ENCODE data around the gene VWF. TPM values are rescaled to one million over a fixed set of nuclear protein-coding genes. Genes with fewer than 3 reads are reported as not detected.

The VWF gene
- total and polyA plus RNA-seq, 2 of the 4 experiments (the other 2 are of a cell fraction), result under 0.01 to 0.09 TPM

DNA sequence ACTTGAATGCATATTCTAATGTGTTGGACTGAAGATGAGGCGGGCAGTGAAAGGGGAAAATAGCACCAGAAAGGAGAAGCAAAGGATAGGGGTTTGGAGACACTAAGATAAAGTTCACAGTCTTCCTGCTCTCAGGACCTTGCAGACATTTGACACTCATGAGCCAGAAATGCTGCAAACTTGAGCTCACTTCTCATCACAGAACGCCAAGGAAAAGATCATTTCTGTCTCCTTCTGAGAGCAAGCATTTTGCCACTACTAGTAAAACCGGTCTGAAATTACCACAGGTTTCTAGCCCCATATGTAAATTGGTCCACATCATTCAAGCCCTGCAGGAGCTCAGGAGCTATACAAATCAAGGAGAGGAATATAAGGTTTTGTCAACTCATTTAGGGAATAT is 134.8 kb downstream of the VWF start:
- no peak overlapping the region for H3K56ac ChIP-seq (ENCODE audit: extremely low read depth, insufficient read depth, low read length)
- H3K79me1 ChIP-seq (ENCODE audit: low read depth in 1 of 2, low read length in 2 of 2), result no peaks in the 10 kb centered on the region
- H3K9me3 ChIP-seq (ENCODE audit: control insufficient read depth, insufficient read depth, low read length), result no peaks in the 10 kb centered on the region
- POLR2A ChIA-PET (ENCODE audit: unreplicated experiment), result interaction anchor here (0.6 kb wide), 1 partner anchor 104 kb away, joined by 3 read pairs; no protein-coding TSS in a partner anchor
- 60% methylated on average over 1 of the region's 3 CpGs; no CpG with 5 or more reads in 1 of the 2 experiments for WGBS, 2 experiments (ENCODE audit: extremely low coverage in 2 of 2, insufficient read length in 1 of 2)
- CTCF ChIA-PET, result interaction anchor here (0.6 to 3.2 kb wide), 9 partner anchors 13 to 579 kb away, joined by 3 to 46 read pairs (median 5); partner anchors contain the start of gene NOP2
- H3K4ac ChIP-seq (ENCODE audit: low read depth, low read length), result no peak overlapping the region
- no peaks in the 10 kb centered on the region for H4K20me1 ChIP-seq (ENCODE audit: insufficient read depth, low read length)
- BruUV-seq (replicated peaks), result no TSS peak
- H3K9me1 ChIP-seq (ENCODE audit: insufficient read depth, low read length), result no peaks in the 10 kb centered on the region
- no peak overlapping the region for H3K23ac ChIP-seq (ENCODE audit: low read depth, low read length)
- no peaks in the 10 kb centered on the region for H3K36me3 ChIP-seq (ENCODE audit: control insufficient read depth, insufficient read depth, low read length)
- no peak for ATAC-seq (ENCODE audit: low read depth)
- H2AK5ac ChIP-seq (ENCODE audit: low read depth, low read length), result no peak overlapping the region
- intact Hi-C loops (cut with micrococcal nuclease) (loop anchor here (10.0 kb wide), 1 partner anchor 565 kb away; the partner anchor contains the start of gene IFFO1), dilution Hi-C loops (cut with HindIII; ENCODE audit: low sequenced_read_pairs, unreplicated experiment) (no loop called here), in situ Hi-C loops (cut with MboI; ENCODE audit: low sequenced_read_pairs) (loop anchor here (5.0 kb wide), 2 partner anchors 43 to 298 kb away; no protein-coding TSS in a partner anchor)
- no peak overlapping the region for H3K14ac ChIP-seq (replicated peaks; ENCODE audit: low read depth, low read length)
- H3K9ac ChIP-seq (ENCODE audit: low read depth, low read length), result no peak overlapping the region
- H4K5ac ChIP-seq (ENCODE audit: low read depth, low read length), result no peak overlapping the region
- H3K4me1 ChIP-seq (ENCODE audit: control insufficient read depth, insufficient read depth, low read length), result no peaks in the 10 kb centered on the region
- no peak overlapping the region for H2BK120ac ChIP-seq (ENCODE audit: low read depth, low read length)
- H4K91ac ChIP-seq (ENCODE audit: insufficient read depth, low read depth, low read length), result no peak overlapping the region
- TF ChIP-seq, protein P1, sequence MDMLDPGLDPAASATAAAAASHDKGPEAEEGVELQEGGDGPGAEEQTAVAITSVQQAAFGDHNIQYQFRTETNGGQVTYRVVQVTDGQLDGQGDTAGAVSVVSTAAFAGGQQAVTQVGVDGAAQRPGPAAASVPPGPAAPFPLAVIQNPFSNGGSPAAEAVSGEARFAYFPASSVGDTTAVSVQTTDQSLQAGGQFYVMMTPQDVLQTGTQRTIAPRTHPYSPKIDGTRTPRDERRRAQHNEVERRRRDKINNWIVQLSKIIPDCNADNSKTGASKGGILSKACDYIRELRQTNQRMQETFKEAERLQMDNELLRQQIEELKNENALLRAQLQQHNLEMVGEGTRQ (IDR thresholded peaks at IDR 0.05; ENCODE audit: low read depth, low read length), result no peak
- TF ChIP-seq BHLHE40 (IDR thresholded peaks at IDR 0.05; ENCODE audit: low read depth, low read length) (no peak), RFX5 (IDR thresholded peaks at IDR 0.05; ENCODE audit: low read depth, low read length) (no peak), RCOR1 (IDR thresholded peaks at IDR 0.05; ENCODE audit: insufficient replicate concordance, low read length) (no peak), MXI1 (IDR thresholded peaks at IDR 0.05; ENCODE audit: borderline replicate concordance, low read depth, low read length) (no peak), NFE2L2 (IDR thresholded peaks at IDR 0.05; ENCODE audit: low read depth, low read length) (no peak), CHD1 (IDR thresholded peaks at IDR 0.05; ENCODE audit: low read depth, low read length) (no peak), MAZ (IDR thresholded peaks at IDR 0.05; ENCODE audit: borderline replicate concordance, low read depth, low read length) (no peak), POLR2A (IDR thresholded peaks at IDR 0.05; ENCODE audit: low read depth, low read length) (no peak), MAFK (IDR thresholded peaks at IDR 0.05; ENCODE audit: low read depth, low read length) (no peak), RAD21 (IDR thresholded peaks at IDR 0.05; ENCODE audit: low read length) (no peak), CEBPB (IDR thresholded peaks at IDR 0.05; ENCODE audit: low read depth, low read length) (no peak), SMC3 (IDR thresholded peaks at IDR 0.05; ENCODE audit: low read depth, low read length) (no peak), FOS (IDR thresholded peaks at IDR 0.05; ENCODE audit: low read depth, low read length) (no peak)
- TF ChIP-seq, protein P2, sequence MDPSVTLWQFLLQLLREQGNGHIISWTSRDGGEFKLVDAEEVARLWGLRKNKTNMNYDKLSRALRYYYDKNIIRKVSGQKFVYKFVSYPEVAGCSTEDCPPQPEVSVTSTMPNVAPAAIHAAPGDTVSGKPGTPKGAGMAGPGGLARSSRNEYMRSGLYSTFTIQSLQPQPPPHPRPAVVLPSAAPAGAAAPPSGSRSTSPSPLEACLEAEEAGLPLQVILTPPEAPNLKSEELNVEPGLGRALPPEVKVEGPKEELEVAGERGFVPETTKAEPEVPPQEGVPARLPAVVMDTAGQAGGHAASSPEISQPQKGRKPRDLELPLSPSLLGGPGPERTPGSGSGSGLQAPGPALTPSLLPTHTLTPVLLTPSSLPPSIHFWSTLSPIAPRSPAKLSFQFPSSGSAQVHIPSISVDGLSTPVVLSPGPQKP (IDR thresholded peaks at IDR 0.05; ENCODE audit: borderline replicate concordance, low read depth, low read length), result no peak
- TF ChIP-seq, protein P3, sequence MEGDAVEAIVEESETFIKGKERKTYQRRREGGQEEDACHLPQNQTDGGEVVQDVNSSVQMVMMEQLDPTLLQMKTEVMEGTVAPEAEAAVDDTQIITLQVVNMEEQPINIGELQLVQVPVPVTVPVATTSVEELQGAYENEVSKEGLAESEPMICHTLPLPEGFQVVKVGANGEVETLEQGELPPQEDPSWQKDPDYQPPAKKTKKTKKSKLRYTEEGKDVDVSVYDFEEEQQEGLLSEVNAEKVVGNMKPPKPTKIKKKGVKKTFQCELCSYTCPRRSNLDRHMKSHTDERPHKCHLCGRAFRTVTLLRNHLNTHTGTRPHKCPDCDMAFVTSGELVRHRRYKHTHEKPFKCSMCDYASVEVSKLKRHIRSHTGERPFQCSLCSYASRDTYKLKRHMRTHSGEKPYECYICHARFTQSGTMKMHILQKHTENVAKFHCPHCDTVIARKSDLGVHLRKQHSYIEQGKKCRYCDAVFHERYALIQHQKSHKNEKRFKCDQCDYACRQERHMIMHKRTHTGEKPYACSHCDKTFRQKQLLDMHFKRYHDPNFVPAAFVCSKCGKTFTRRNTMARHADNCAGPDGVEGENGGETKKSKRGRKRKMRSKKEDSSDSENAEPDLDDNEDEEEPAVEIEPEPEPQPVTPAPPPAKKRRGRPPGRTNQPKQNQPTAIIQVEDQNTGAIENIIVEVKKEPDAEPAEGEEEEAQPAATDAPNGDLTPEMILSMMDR (conservative IDR thresholded peaks at IDR 0.05; ENCODE audit: low read depth, low read length), result no peak
- no peak overlapping the region for H2BK15ac ChIP-seq (ENCODE audit: low read depth, low read length)
- no peak overlapping the region for H3K4me3 ChIP-seq (ENCODE audit: insufficient read depth, low read depth, low read length)
- no peak overlapping the region for H4K8ac ChIP-seq (ENCODE audit: low read depth in 2 of 2, low read length in 2 of 2)
- H3K27ac ChIP-seq (ENCODE audit: insufficient read depth, low read length), result no peak overlapping the region
- no peak overlapping the region for H2BK20ac ChIP-seq (ENCODE audit: low read depth, low read length)
- no peak overlapping the region for H3K18ac ChIP-seq (ENCODE audit: low read depth, low read length)
- no peak overlapping the region for H2BK5ac ChIP-seq (ENCODE audit: low read depth, low read length, poor library complexity, severe bottlenecking)
- no peak overlapping the region for H2AK9ac ChIP-seq (replicated peaks; ENCODE audit: low read depth, low read length, poor library complexity)
- H3K27me3 ChIP-seq (ENCODE audit: control insufficient read depth, insufficient read depth, low read length), result peaks cover 10% of the 10 kb centered on the region
- no peak for DNase-seq
- H2AFZ ChIP-seq (replicated peaks; ENCODE audit: low read length, poor library complexity), result no peak overlapping the region
- H3K4me2 ChIP-seq (ENCODE audit: low read depth, low read length), result no peak overlapping the region

Measured in IMR-90 (cell line).